NCI-H1048 (cell line): ENCODE results near the gene ADORA2A.

Experiments
- DNase-seq: peaks from one replicate; lab custom pipeline; 2025; lab: John Stamatoyannopoulos, UW

Gene ADORA2A

DNA sequence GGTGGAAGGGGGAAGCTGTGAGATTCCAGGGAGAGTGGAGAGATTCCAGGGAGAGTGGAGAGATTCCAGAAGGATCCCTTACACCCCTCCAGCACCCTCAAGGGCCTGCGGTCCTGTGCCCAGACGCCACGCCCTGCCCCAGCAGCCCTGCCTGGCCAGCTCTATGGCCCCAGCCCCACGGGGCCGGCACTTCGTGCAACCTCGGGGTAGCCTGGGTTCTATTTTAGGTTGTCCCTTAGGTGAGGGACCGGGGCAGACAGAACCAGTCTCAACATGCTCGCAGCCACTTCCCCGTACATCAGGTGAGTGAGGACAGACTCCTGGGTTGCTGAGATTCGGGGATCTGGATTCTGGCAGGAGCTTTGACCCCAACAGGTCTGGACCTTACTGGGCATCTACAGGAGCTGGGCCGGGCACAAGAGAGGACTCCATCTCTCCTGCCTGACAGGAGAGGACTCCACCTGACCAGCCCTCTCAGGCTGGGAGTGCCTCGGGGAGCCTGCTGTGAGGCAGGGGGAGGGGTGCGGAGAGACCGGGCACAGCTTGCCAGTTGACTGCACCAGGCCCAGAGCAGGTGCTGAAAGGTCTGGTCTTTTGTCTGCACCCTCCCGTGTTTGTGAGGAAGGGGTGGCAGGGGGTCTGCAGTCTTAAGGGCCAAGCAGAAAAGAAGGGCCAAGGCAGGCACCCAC lies 8.5 kb upstream of the ADORA2A start:
- DNase-seq = no peak

DNA sequence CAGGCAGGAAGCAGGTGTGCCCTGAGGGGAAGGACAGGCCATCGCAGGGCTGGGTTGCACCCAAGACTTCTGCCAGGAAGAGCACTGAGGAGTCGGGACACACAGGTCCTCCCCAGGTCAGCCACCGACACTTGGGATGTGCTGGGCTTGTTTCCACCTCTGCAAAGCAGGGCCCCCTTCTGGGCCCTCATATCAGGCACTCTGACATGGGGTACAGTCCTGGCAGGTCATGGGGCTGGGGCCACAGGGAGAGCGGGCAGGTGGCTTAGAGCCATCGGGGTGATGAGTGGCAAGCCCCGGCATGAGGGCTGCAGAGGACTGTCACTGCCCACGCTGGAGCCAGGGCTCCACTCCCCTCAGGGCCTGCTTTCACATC lies 7.9 kb upstream of the ADORA2A start:
- no peak for DNase-seq

GRCh38 chr22:24420072-24420976 lies 7.1 kb upstream of the ADORA2A start:
- no peak for DNase-seq

DNA sequence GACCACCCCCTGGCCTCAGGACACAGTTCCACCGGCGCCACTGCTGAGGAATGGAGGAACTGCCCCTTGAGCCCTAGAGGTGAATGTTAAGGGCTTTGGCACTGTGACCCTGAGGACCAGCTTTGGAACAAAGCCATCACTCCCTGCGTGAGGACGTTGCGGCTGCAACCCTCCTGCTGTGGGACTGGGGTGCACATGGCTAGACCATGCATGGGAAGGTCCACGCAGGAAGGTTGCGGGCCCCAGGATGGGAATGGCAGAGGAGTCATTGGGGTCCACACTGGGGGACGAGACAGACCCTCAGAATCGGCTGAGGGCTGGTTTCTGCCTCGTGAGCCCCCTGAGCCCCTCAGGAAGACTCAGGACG lies 6.4 kb upstream of the ADORA2A start:
- DNase-seq = no peak

- no peak for DNase-seq
Observed at GRCh38 chr22:24421428-24421931, 5.9 kb upstream of the ADORA2A start.

DNA sequence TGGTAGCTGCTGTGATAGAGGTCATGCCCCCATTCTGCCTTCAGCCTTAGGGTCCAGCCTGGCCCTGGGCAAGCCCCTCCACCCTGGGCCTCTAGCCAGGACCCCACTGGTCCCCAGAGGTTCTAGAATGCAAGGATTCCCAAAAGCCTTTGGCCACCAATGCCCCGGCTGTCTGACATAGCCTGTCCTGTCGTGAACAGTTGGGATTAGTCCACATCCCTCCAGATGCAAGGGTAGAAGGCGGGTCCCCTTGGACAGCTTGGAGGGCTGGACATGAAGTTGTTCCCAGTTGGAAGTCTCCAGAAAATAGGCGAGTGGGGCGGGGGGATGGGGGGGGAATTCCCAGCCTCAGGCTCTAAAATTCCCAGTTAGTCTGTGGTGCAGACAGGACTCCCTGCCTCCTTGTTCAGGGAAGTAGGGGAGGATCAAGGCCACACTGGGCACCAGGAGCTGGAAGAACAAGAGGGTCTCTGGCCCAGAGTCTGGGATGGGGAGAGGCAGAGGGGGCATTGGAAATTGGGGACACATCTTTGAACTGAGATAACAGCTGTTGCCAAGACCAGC lies 5.2 kb upstream of the ADORA2A start:
- no peak for DNase-seq

GRCh38 chr22:24423519-24424000 lies 3.8 kb upstream of the ADORA2A start:
- DNase-seq = no peak

GRCh38 chr22:24424001-24424900 lies 3.1 kb upstream of the ADORA2A start:
- DNase-seq = no peak

GRCh38 chr22:24424901-24425775 lies 2.3 kb upstream of the ADORA2A start:
- no peak for DNase-seq

GRCh38 chr22:24426436-24426835 lies 963 bp upstream of the ADORA2A start:
- no peak for DNase-seq

DNA sequence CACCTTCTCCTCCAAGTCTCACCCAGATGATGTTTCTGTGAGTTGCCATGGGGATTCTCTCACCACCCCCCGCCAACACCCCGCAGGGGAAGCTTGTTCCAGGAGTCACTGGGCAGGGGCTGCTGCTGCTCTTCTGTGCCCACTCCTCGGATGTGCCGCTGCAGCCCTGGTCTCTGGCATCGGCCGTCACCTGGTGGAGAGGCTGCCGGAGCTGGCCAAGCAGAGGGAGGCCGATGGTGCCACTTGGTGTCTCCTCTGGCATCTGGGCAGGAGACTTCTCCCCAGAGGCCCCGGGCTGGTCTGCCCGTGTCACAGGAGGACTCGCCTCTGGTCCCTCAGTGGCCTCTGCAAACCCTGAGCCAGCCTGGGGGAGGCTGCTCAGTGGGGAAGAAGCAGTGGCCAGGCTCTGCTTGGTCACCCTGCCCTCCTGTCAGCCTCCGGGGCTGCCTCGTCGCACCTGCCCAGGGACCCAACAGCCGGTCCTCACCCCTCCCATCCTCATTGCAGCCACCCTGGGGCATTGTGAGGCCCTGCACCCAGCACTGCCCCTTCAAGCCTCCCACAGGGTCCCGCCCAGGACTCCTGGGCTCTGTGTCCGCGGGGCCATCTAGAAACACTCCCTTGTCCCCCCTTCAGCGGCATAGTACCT lies 424 bp upstream of the ADORA2A start:
- no peak for DNase-seq

- DNase-seq = no peak
Observed at GRCh38 chr22:24428751-24429410, 1.5 kb downstream of the ADORA2A start.

DNA sequence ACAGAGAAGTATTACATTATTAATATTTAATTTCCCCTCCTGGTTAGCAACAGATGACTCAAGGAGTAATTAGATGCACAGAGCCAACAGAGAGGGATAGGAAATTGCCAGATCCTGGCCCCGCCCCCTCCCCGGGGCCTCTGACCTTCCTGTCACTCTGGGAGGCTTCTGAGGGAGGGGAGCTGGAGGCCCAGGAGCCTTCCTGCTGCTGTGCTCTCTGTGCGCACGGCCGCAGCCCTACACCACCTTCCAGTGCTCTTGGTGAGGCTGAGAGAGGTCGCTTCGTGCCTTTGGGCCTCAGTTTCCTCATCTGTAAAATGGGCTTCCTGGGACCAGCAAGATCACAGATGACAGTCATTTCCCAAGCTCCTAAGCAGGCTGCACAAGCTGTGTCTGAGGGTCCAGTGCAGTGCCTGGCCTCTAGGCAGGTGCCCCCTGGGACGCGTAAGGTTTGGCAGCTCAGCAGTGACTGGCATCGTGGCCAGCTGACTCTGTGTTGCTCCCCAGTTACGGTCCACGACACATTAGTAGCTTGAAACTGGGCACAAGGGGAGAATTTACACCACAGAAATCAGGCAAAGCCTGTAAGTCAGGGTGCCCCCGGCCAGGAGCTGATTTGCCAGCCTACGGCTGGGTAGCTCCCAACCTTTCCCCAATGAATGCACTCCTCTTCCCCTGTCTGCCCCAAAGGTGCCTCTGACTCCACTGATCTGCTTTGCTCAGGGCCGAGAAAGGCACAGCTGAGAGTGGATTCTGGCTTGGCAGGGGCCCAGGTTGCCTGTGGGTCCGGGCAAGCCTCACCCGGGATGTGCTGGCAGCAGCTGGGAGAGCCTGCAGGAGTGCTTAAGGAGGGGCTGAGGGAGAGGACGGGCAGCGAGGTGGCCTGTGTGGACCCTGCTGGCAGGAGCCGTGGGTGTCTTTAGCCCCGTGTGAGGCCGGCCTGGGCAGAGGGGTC lies 2.3 kb downstream of the ADORA2A start:
- DNase-seq = no peak

GRCh38 chr22:24430431-24431308 lies 3.3 kb downstream of the ADORA2A start:
- no peak for DNase-seq

DNA sequence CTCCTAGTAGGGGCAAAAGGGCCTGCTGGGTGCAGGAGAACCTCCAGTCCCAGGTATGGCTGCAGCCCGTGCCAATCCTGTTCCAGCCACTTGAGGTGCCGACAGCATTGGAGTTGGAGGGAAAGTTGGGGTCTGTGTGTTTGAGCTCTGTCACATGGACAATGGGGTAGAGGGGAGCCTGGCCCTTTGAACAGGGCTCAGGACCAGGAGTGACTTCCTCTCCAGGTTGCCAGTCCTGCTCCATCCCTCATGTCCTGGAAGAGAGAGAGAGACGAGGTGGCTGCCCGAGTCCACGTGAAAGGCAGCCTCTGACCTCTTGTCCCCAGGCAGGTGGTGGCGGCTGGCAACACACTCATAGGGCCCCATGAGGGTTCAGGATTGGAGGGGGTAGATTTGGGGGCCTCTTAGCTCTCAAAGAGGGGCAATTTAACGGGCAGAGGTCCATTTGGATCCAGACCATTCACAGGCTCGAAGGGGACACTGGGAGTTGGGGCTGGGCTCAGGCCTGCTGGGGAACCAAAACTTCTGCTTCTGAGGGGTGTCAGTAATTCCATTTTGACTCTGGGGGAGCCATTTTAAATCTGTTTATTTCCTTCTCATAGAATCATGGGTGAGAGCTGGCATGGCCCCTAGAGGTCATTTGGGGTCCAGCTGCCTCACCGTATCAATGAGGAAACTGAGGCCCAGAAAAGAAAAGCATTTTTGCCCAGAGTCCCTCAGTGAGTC lies 4.1 kb downstream of the ADORA2A start:
- DNase-seq = no peak

DNA sequence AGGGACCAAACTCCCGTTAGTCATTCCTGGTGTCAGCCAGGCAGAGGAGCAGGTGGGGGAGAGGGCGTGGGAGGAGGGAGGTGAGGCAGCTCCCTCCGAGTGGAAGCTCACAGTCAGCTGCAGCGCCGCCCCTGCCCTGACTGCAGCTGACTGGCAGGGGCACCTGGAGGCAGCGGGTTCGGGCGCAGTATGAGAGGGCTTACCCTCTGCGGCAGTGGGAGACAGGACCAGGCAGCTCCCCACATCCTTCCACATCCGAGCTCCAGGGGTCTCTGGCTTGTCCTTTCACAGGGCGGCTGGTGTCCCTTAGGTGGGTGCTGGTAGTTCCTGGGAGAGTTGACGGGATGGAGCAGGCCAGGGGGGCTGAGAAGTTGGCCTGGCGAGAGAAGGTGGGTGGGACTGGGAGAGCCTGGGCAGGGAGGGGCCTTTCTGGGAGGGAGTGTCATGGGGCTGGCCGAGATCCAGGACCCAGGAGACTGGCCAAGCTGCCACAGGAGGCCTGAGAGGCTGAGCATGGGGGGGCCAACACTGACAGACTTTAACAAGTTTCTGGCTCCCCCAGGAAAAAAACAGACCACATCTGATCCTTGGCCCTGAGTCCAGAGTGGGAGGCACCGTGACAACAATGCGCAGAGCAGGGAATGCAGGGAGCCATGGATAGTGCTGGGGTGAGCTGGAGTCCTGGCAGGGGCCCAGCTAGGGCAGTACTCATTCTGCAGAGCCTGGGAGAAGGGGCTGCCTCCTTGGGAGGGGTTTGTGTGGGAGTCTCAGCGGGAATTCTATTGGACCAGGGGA lies 4.9 kb downstream of the ADORA2A start:
- DNase-seq = no peak
